DND-41 (cell line): ENCODE results near the gene NAV1.

Source experiments
- ATAC-seq: fragments of 200-7000 bp; cut with Tn5 transposase; 3 replicates; pipeline ENCODE4 v1.9.1; 2021; ENCODE audit warnings: low read depth; ENCODE audit not compliant: insufficient read depth
- DNase-seq: peaks from one replicate; pipeline ENCODE4 v3.0.0-alpha.2; 2020
- H2AFZ ChIP-seq: 2 replicates; pipeline ENCODE4 v1.6.0; 2012; ENCODE audit warnings: low read depth, low read length
- H3K27ac ChIP-seq: 2 replicates; pipeline ENCODE4 v1.5.1; 2012; ENCODE audit warnings: low read length, inconsistent platforms
- H3K27me3 ChIP-seq: fragments of 200-600 bp; sonication (generic); 2 replicates; pipeline ENCODE4 v1.6.0; 2012; ENCODE audit warnings: low read length, mild to moderate bottlenecking, inconsistent platforms; ENCODE audit not compliant: insufficient read depth, poor library complexity
- H3K36me3 ChIP-seq: 2 replicates; pipeline ENCODE4 v1.5.1; 2012; ENCODE audit warnings: low read length, inconsistent platforms; ENCODE audit not compliant: insufficient read depth
- H3K4me1 ChIP-seq: 2 replicates; pipeline ENCODE4 v1.5.1; 2012; ENCODE audit warnings: mild to moderate bottlenecking, low read length; ENCODE audit not compliant: insufficient read depth
- H3K4me2 ChIP-seq: 2 replicates; pipeline ENCODE4 v1.6.0; 2012; ENCODE audit warnings: mild to moderate bottlenecking, moderate library complexity, low read length, inconsistent platforms; ENCODE audit not compliant: insufficient read depth
- H3K4me3 ChIP-seq, 2 experiments: fragments of 200-600 bp in 1 of 2; shearing (Covaris generic) in 1 of 2; 2 replicates each; pipeline ENCODE4 v1.5.1; 2012 to 2016; ENCODE audit warnings: inconsistent platforms in 2 of 2, low read length in 2 of 2, mild to moderate bottlenecking in 2 of 2, low read depth in 1 of 2, moderate library complexity in 1 of 2
- H3K79me2 ChIP-seq: 2 replicates; pipeline ENCODE4 v1.6.0; 2012; ENCODE audit warnings: low read length, inconsistent platforms; ENCODE audit not compliant: insufficient read depth
- H3K9ac ChIP-seq: 2 replicates; pipeline ENCODE4 v1.6.0; 2012; ENCODE audit warnings: low read depth, mild to moderate bottlenecking, inconsistent platforms, low read length, moderate library complexity
- H3K9me3 ChIP-seq: 2 replicates; pipeline ENCODE4 v1.5.1; 2012; ENCODE audit warnings: low read length, moderate library complexity, mild to moderate bottlenecking, inconsistent platforms; ENCODE audit not compliant: insufficient read depth, severe bottlenecking
- H4K20me1 ChIP-seq: 2 replicates; pipeline ENCODE4 v1.6.0; 2012; ENCODE audit warnings: low read length; ENCODE audit not compliant: insufficient read depth
- EZH2 ChIP-seq: IDR thresholded peaks from 3 replicates; pipeline ENCODE4 v1.6.1; 2012; ENCODE audit warnings: borderline replicate concordance, low read depth, mild to moderate bottlenecking, moderate library complexity, low read length, inconsistent platforms; ENCODE audit not compliant: severe bottlenecking
- TF ChIP-seq, protein P1 (sequence below): IDR thresholded peaks from 2 replicates; pipeline ENCODE4 v1.5.1; 2012; ENCODE audit warnings: borderline replicate concordance, low read length, moderate library complexity, mild to moderate bottlenecking; ENCODE audit not compliant: poor library complexity, severe bottlenecking; ENCODE audit errors: extremely low read depth

The NAV1 gene

DNA sequence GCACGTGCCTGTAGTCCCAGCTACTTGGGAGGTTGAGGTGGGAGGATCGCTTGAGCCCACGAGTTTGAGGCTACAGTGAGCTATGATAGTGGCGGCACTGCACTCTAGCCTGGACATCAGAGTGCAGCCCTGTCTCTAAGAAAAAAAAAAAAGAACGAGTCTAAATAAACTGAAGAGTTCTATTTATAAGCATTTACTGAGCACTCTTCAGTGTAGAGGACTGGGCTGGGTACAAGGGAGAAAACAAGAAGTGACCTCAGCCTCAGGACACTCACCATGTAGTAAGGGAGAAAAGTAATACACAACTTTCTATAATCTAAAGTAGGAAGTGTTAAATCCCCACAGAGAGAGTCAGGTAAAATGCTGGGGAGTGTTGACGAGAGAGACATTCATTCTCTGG lies 35.0 kb downstream of the NAV1 start:
- Histone ChIP-seq H3K27me3 (peaks cover 2% of the 10 kb centered on the region), H3K4me2 (no peak overlapping the region), H3K4me1 (no peaks in the 10 kb centered on the region), H3K9ac (no peak overlapping the region), H3K79me2 (no peaks in the 10 kb centered on the region), H3K27ac (no peak overlapping the region), H3K4me3 (no peak overlapping the region), H3K9me3 (no peaks in the 10 kb centered on the region), H3K36me3 (no peaks in the 10 kb centered on the region), H2AFZ (no peak overlapping the region), H4K20me1 (no peaks in the 10 kb centered on the region; the same call in 1 of the 2 replicates)
- TF ChIP-seq, protein P1, sequence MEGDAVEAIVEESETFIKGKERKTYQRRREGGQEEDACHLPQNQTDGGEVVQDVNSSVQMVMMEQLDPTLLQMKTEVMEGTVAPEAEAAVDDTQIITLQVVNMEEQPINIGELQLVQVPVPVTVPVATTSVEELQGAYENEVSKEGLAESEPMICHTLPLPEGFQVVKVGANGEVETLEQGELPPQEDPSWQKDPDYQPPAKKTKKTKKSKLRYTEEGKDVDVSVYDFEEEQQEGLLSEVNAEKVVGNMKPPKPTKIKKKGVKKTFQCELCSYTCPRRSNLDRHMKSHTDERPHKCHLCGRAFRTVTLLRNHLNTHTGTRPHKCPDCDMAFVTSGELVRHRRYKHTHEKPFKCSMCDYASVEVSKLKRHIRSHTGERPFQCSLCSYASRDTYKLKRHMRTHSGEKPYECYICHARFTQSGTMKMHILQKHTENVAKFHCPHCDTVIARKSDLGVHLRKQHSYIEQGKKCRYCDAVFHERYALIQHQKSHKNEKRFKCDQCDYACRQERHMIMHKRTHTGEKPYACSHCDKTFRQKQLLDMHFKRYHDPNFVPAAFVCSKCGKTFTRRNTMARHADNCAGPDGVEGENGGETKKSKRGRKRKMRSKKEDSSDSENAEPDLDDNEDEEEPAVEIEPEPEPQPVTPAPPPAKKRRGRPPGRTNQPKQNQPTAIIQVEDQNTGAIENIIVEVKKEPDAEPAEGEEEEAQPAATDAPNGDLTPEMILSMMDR: no peak
- no peak for TF ChIP-seq EZH2
- DNase-seq (no peak), ATAC-seq (no peak)

DNA sequence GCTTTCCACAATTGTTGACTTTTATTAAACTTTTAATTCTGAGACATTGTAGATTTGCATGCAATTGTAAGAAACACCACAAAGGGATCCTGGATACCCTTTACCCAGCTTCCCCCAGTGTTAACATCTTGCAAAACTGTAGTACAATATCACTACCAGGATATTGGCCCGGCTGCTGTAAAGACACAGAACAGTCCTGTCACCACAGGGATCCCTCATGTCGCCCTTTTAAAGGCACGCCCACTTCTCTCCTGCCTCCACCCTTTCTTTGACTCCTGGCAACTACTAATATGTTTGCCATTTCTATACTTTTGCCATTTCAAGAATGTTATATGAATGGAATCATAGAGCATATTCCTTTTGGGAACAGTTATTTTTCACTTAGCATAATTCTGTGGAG lies 37.0 kb downstream of the NAV1 start:
- H3K27ac ChIP-seq: no peak overlapping the region
- TF ChIP-seq, protein P1: no peak
- no peak for TF ChIP-seq EZH2
- H3K4me2 ChIP-seq: no peak overlapping the region
- H3K4me3 ChIP-seq: no peak overlapping the region
- DNase-seq: no peak
- no peaks in the 10 kb centered on the region for H3K36me3 ChIP-seq
- no peaks in the 10 kb centered on the region for H3K4me1 ChIP-seq
- no peaks in the 10 kb centered on the region for H3K79me2 ChIP-seq
- peaks cover 2% of the 10 kb centered on the region for H3K27me3 ChIP-seq
- no peaks in the 10 kb centered on the region for H4K20me1 ChIP-seq
- H2AFZ ChIP-seq: no peak overlapping the region
- no peak for ATAC-seq
- H3K9me3 ChIP-seq: no peaks in the 10 kb centered on the region
- H3K9ac ChIP-seq: no peak overlapping the region

DNA sequence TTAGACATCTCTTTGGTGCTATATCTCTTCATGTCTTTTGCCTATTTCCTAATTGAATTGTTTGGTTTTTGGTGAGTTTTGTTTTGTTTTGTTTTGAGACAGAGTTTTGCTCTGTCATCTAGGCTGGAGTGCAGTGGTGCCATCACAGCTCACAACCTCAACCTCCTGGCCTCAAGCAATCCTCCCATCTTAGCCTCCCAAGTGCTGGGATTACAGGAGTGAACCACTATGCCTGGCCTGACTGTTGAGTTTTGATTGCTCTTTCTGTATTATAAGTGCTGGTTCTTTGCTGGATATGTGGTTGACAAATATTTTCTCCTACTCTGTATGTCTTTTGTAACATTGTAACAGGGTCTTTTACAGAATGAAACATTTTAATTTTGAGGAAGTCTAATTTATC lies 38.0 kb downstream of the NAV1 start:
- Histone ChIP-seq H3K4me2 (no peak overlapping the region), H3K9me3 (no peaks in the 10 kb centered on the region), H3K4me3 (no peak overlapping the region), H3K27me3 (peaks cover 2% of the 10 kb centered on the region), H4K20me1 (no peaks in the 10 kb centered on the region), H3K9ac (no peak overlapping the region), H3K4me1 (no peaks in the 10 kb centered on the region), H2AFZ (no peak overlapping the region), H3K27ac (no peak overlapping the region), H3K36me3 (no peaks in the 10 kb centered on the region), H3K79me2 (no peaks in the 10 kb centered on the region)
- DNase-seq (no peak), ATAC-seq (no peak)
- TF ChIP-seq, protein P1: no peak
